Aorta (tissue), 5 donors: ENCODE measurements around the gene UGT1A6. TPM values are rescaled to one million over a fixed set of nuclear protein-coding genes. Genes with fewer than 3 reads are reported as not detected.
A peak's percentile ranks its signal among the peaks of the same experiment; 100 is the strongest.

Source experiments
- ATAC-seq: fragments of 200-7000 bp; cut with Tn5 transposase; one replicate; pipeline ENCODE4 v1.9.1; 2022; ENCODE audit warnings: moderate library complexity; ENCODE audit not compliant: low FRiP score
- DNase-seq, 2 donors: peaks; one replicate each; pipeline ENCODE4 v3.0.0-alpha.2; 2020
- H3K27ac ChIP-seq, 2 donors: one replicate each; pipeline ENCODE4 v1.5.1; 2013; ENCODE audit warnings: low read length in 2 of 2, mild to moderate bottlenecking in 2 of 2, moderate library complexity in 2 of 2, control low read depth in 1 of 2, inconsistent platforms in 1 of 2, low read depth in 1 of 2
- H3K27me3 ChIP-seq, 2 donors: one replicate each; pipeline ENCODE4 v1.6.1; 2013; ENCODE audit warnings: control low read depth in 1 of 2, low read length in 1 of 2, mild to moderate bottlenecking in 1 of 2, moderate library complexity in 1 of 2; ENCODE audit not compliant: insufficient read depth in 2 of 2, control insufficient read depth in 1 of 2
- H3K36me3 ChIP-seq, 2 donors: one replicate each; pipeline ENCODE4 v1.6.1; 2013; ENCODE audit warnings: control low read depth in 1 of 2, low read length in 1 of 2, mild to moderate bottlenecking in 1 of 2; ENCODE audit not compliant: insufficient read depth in 2 of 2, control insufficient read depth in 1 of 2
- H3K4me1 ChIP-seq, 2 donors: one replicate each; pipeline ENCODE4 v1.6.1; 2013; ENCODE audit warnings: low read length in 2 of 2, control low read depth in 1 of 2, mild to moderate bottlenecking in 1 of 2, moderate library complexity in 1 of 2; ENCODE audit not compliant: insufficient read depth in 2 of 2, control insufficient read depth in 1 of 2
- H3K4me3 ChIP-seq, 2 donors: one replicate each; pipeline ENCODE4 v1.5.1; 2013; ENCODE audit warnings: low read length in 2 of 2, control low read depth in 1 of 2, mild to moderate bottlenecking in 1 of 2
- H3K9me3 ChIP-seq: one replicate; pipeline ENCODE4 v1.6.1; 2013; ENCODE audit warnings: mild to moderate bottlenecking, low read length; ENCODE audit not compliant: control insufficient read depth
- WGBS, 2 donors: extraction: QIAGEN DNeasy Blood & Tissue Kit; methylation state at CpG; one replicate each; pipeline ENCODE4 v1.1.7; 2013; 5-methylcytosine and 5-hydroxymethylcytosine counted together
- intact Hi-C, 2 donors: fragments of 100-400 bp; cut with DNase I; formaldehyde crosslinking; loops; one replicate each; pipeline versions ENCODE4 v1.14.2 to v1.15.0; 2022
- polyA plus RNA-seq, 2 donors: library from polyadenylated mRNA; stranded (reverse); fragments of 200-250 nt; gene quantifications; one replicate each; pipeline ENCODE4 v1.2.3, GENCODE V29; 2013
- total RNA-seq, 2 donors: library from RNA; stranded (reverse); fragmentation: NEBNext Ultra II Directional; extraction: Animal tissue kit (Norgen Biotek cat#: 25700); gene quantifications; one replicate each; pipeline ENCODE4 v1.2.1, GENCODE V29; 2021
- donor health status: healthy with polysubstance abuse.
- donor health status: Bipolar disorder and iron deficiency.
- donor health status: DM: no; HTN: no; CAD: no.
- donor health status: DM: no; HTN: no; CAD: no.
- donor health status: DM: yes; HTN: yes; CAD: no.

Gene UGT1A6
- total and polyA plus RNA-seq, 4 donors = 0.33 TPM; not detected in 3

- Histone ChIP-seq H3K36me3 (no peaks in the 10 kb centered on the region), H3K9me3 (no peaks in the 10 kb centered on the region), H3K27ac (no peak overlapping the region), H3K27me3 (no peaks in the 10 kb centered on the region), H3K4me1 (no peaks in the 10 kb centered on the region), H3K4me3 (no peak overlapping the region)
- intact Hi-C loops = no loop called here
- DNase-seq = peak in 1 of 2 donors; percentile 33
- ATAC-seq = no peak
- 75 to 79% methylated on average over 17 of the region's 17 CpGs for WGBS, 2 donors
These were observed 101.5 kb downstream of the UGT1A6 start for GRCh38 chr2:233794128-233794658.

- no peaks in the 10 kb centered on the region for H3K36me3 ChIP-seq
- H3K27ac ChIP-seq = no peak overlapping the region
- intact Hi-C loops = no loop called here
- H3K9me3 ChIP-seq = no peaks in the 10 kb centered on the region
- no peaks in the 10 kb centered on the region for H3K27me3 ChIP-seq
- H3K4me1 ChIP-seq = no peaks in the 10 kb centered on the region
- H3K4me3 ChIP-seq = no peak overlapping the region
- WGBS, 2 donors = 89 to 93% methylated on average over 13 of the region's 13 CpGs
- ATAC-seq = no peak
- no peak for DNase-seq
These were observed 103.1 kb downstream of the UGT1A6 start for GRCh38 chr2:233795735-233796171.

- intact Hi-C loops = no loop called here
- Histone ChIP-seq H3K9me3 (no peaks in the 10 kb centered on the region), H3K4me1 (no peaks in the 10 kb centered on the region), H3K27ac (no peak overlapping the region), H3K4me3 (no peak overlapping the region), H3K36me3 (no peaks in the 10 kb centered on the region), H3K27me3 (no peaks in the 10 kb centered on the region)
- no peak for ATAC-seq
- 86 to 88% methylated on average over 9 of the region's 9 CpGs for WGBS, 2 donors
- no peak for DNase-seq
These were observed 103.6 kb downstream of the UGT1A6 start for GRCh38 chr2:233796254-233796653.

- Histone ChIP-seq H3K4me1 (no peaks in the 10 kb centered on the region), H3K9me3 (no peaks in the 10 kb centered on the region), H3K4me3 (no peak overlapping the region), H3K27ac (no peak overlapping the region), H3K27me3 (no peaks in the 10 kb centered on the region), H3K36me3 (no peaks in the 10 kb centered on the region)
- intact Hi-C loops = no loop called here
- DNase-seq (peak in 1 of 2 donors; percentile 43), ATAC-seq (no peak)
- 80 to 83% methylated on average over 14 of the region's 14 CpGs for WGBS, 2 donors
These were observed 105.8 kb downstream of the UGT1A6 start for GRCh38 chr2:233798335-233799086.

GRCh38 chr2:233799087-233799665 lies 106.5 kb downstream of the UGT1A6 start:
- no peak overlapping the region for H3K4me3 ChIP-seq

GRCh38 chr2:233799716-233800115 lies 107.0 kb downstream of the UGT1A6 start:
- Histone ChIP-seq H3K4me1 (no peaks in the 10 kb centered on the region), H3K36me3 (no peaks in the 10 kb centered on the region), H3K9me3 (no peaks in the 10 kb centered on the region), H3K4me3 (no peak overlapping the region), H3K27me3 (no peaks in the 10 kb centered on the region), H3K27ac (no peak overlapping the region)
- intact Hi-C loops = no loop called here
- 53 to 85% methylated on average over 5 of the region's 5 CpGs for WGBS, 2 donors
- ATAC-seq (no peak), DNase-seq (no peak)

More at GRCh38 chr2:233799087-233799665, 106.5 kb downstream of the UGT1A6 start:
- intact Hi-C loops = no loop called here
- Histone ChIP-seq H3K27ac (no peak overlapping the region), H3K4me1 (no peaks in the 10 kb centered on the region), H3K27me3 (no peaks in the 10 kb centered on the region), H3K36me3 (no peaks in the 10 kb centered on the region), H3K9me3 (no peaks in the 10 kb centered on the region)
- ATAC-seq (no peak), DNase-seq (peak in 1 of 2 donors; percentile 34)
- WGBS, 2 donors = 60% methylated on average over 7 of the region's 7 CpGs

GRCh38 chr2:233800208-233800607 lies 107.5 kb downstream of the UGT1A6 start:
- ATAC-seq = no peak
- Histone ChIP-seq H3K4me1 (no peaks in the 10 kb centered on the region), H3K4me3 (no peak overlapping the region), H3K36me3 (no peaks in the 10 kb centered on the region), H3K27ac (no peak overlapping the region), H3K27me3 (no peaks in the 10 kb centered on the region), H3K9me3 (no peaks in the 10 kb centered on the region)
- intact Hi-C loops = no loop called here
- DNase-seq = peak in 1 of 2 donors; percentile 25
- WGBS, 2 donors = 77 to 79% methylated on average over 7 of the region's 7 CpGs

GRCh38 chr2:233801357-233802131 lies 108.9 kb downstream of the UGT1A6 start:
- Histone ChIP-seq H3K9me3 (no peaks in the 10 kb centered on the region), H3K27me3 (no peaks in the 10 kb centered on the region), H3K27ac (no peak overlapping the region), H3K4me3 (no peak overlapping the region), H3K4me1 (no peaks in the 10 kb centered on the region), H3K36me3 (no peaks in the 10 kb centered on the region)
- DNase-seq = no peak
- WGBS, 2 donors = 73 to 75% methylated on average over 9 of the region's 9 CpGs
- no peak for ATAC-seq
- intact Hi-C loops = no loop called here
